Measurements from ENCODE around the gene PTPRU. TPM values are rescaled to one million over a fixed set of nuclear protein-coding genes. Genes with fewer than 3 reads are reported as not detected.

Gene PTPRU
- total and polyA plus RNA-seq, 2 of the 8 experiments (the other 6 are each of a cell fraction or from before 2014, with no cell fraction given), result 33.8 to 41.8 TPM

GRCh38 chr1:29202053-29202452, 34.3 kb upstream of the PTPRU start:
- Histone ChIP-seq H3K18ac (ENCODE audit: extremely low read depth, low read length) (no peak overlapping the region), H2AFZ (ENCODE audit: low read length) (no peak overlapping the region), H3K27ac (ENCODE audit: low read depth, low read length) (no peak overlapping the region), H3K27me3 (replicated peaks in 1 of 4; ENCODE audit: control insufficient read depth in 3 of 4, extremely low read depth in 1 of 4, insufficient read depth in 3 of 4, low read length in 3 of 4) (no peaks in the 10 kb centered on the region), H3K79me1 (ENCODE audit: low read depth, low read length) (no peaks in the 10 kb centered on the region), H2BK12ac (ENCODE audit: low read depth, low read length) (0 out of 2 replicates have a peak overlapping the region, but pooled peaks have one; percentile 30), H3K23me2 (ENCODE audit: low read depth, low read length) (no peaks in the 10 kb centered on the region), H3K14ac (ENCODE audit: insufficient read length) (no peak overlapping the region), H2BK5ac (ENCODE audit: low read depth, low read length) (no peak overlapping the region), H2BK20ac (ENCODE audit: low read length) (no peak overlapping the region), H3K4me2 (ENCODE audit: insufficient read depth in 1 of 2, low read depth in 2 of 2, low read length in 2 of 2) (no peak overlapping the region), H3K4me3 (ENCODE audit: extremely low read depth in 1 of 4, insufficient read depth in 2 of 4, low read depth in 3 of 4, low read length in 4 of 4) (no peak overlapping the region), H3K9ac (replicated peaks in 1 of 4; ENCODE audit: extremely low read depth in 1 of 4, low read depth in 3 of 4, low read length in 3 of 4) (no peak overlapping the region), H3K4ac (replicated peaks; ENCODE audit: insufficient read length, low read depth, low read length) (no peak overlapping the region), H3K36me3 (ENCODE audit: control insufficient read depth in 2 of 4, insufficient read depth in 4 of 4, low read length in 3 of 4) (peaks cover 2 to 31% (median 21%) of the 10 kb centered on the region in 4 experiments; a peak in 6 of 8 replicates), H4K5ac (ENCODE audit: insufficient read length, low read depth, low read length) (no peak overlapping the region), H3K4me1 (replicated peaks in 1 of 4; ENCODE audit: control insufficient read depth in 3 of 4, insufficient read depth in 4 of 4, low read length in 3 of 4) (peaks cover 0 to 6% (median 2%) of the 10 kb centered on the region in 4 experiments; a peak in 2 of 7 replicates), H2BK120ac (replicated peaks; ENCODE audit: low read depth, low read length) (no peak overlapping the region), H3K56ac (replicated peaks; ENCODE audit: insufficient read length, low read depth, low read length) (no peak overlapping the region), H2AK5ac (ENCODE audit: low read depth, low read length) (no peak overlapping the region), H4K20me1 (replicated peaks in 1 of 2; ENCODE audit: control insufficient read depth in 1 of 2, insufficient read depth in 2 of 2, low read length in 2 of 2) (peaks cover 0 to 2% of the 10 kb centered on the region in 2 experiments), H2BK15ac (ENCODE audit: low read length) (0 out of 2 replicates have a peak overlapping the region, but pooled peaks have one; percentile 19), H3K79me2 (ENCODE audit: control insufficient read depth in 1 of 2, insufficient read depth in 2 of 2, low read length in 2 of 2) (no peaks in the 10 kb centered on the region), H3K23ac (ENCODE audit: insufficient read length) (no peak overlapping the region), H4K91ac (replicated peaks; ENCODE audit: insufficient read length, low read length) (no peak overlapping the region), H3K9me3 (ENCODE audit: insufficient read depth in 2 of 2, low read depth in 1 of 2, low read length in 1 of 2) (no peaks in the 10 kb centered on the region), H4K8ac (ENCODE audit: extremely low read depth, insufficient read depth, low read length) (no peak overlapping the region)
- POLR2A ChIA-PET (ENCODE audit: partially characterized antibody), result interaction anchor here (0.7 to 1.7 kb wide), 5 partner anchors 8 to 77 kb away, joined by 3 to 6 read pairs (median 4); partner anchors contain the start of gene SRSF4
- CTCF ChIA-PET (ENCODE audit: partially characterized antibody), result interaction anchor here (0.7 to 5.3 kb wide), 41 partner anchors 9 to 342 kb away, joined by 3 to 20 read pairs (median 5); partner anchors contain the start of genes SRSF4 and TMEM200B
- TF ChIP-seq SIRT6 (IDR thresholded peaks at IDR 0.05; ENCODE audit: low read length), result no peak
- no peak for TF ChIP-seq BACH1 (IDR thresholded peaks at IDR 0.05; ENCODE audit: low read length)
- no peak for TF ChIP-seq TCF12 (IDR thresholded peaks at IDR 0.05; ENCODE audit: low read depth, low read length)
- TF ChIP-seq EP300 (IDR thresholded peaks at IDR 0.05; ENCODE audit: borderline replicate concordance in 1 of 2, low read depth in 2 of 2, low read length in 2 of 2), result no peak
- no peak for TF ChIP-seq CTBP2 (IDR thresholded peaks at IDR 0.05; ENCODE audit: borderline replicate concordance, insufficient read depth, insufficient read length, low read length)
- no peak for TF ChIP-seq KDM1A (IDR thresholded peaks at IDR 0.05; ENCODE audit: borderline replicate concordance, low read length)
- no peak for TF ChIP-seq TEAD4 (IDR thresholded peaks at IDR 0.05; ENCODE audit: low read depth, low read length)
- no peak for TF ChIP-seq CBX5 (IDR thresholded peaks at IDR 0.05; ENCODE audit: low read depth, low read length)
- no peak for TF ChIP-seq SRF (IDR thresholded peaks at IDR 0.05; ENCODE audit: low read depth, low read length)
- TF ChIP-seq E2F6 (IDR thresholded peaks at IDR 0.05), result no peak
- TF ChIP-seq TAF7 (optimal IDR thresholded peaks at IDR 0.05; ENCODE audit: borderline replicate concordance, low read depth, low read length), result no peak
- no peak for TF ChIP-seq MAFK (IDR thresholded peaks at IDR 0.05; ENCODE audit: low read depth, low read length)
- 75% methylated on average over 1 of the region's 1 CpG; no CpG with 5 or more reads in 1 of the 2 experiments for WGBS, 2 experiments (ENCODE audit: extremely low coverage in 1 of 2, insufficient coverage in 1 of 2, insufficient read length in 1 of 2, insufficient replicate concordance in 2 of 2, low coverage in 1 of 2, low lambda C conversion rate in 2 of 2, missing lambda C conversion rate in 1 of 2)
- no peak for FAIRE-seq
- no peak for DNase-seq (ENCODE audit: low read depth in 1 of 2, low spot score in 2 of 2)

Measured in H1 (cell line).